ENCODE results near the gene GSDME. TPM values are rescaled to one million over a fixed set of nuclear protein-coding genes. Genes with fewer than 3 reads are reported as not detected.

Gene GSDME
- total and polyA plus RNA-seq, 4 donors = 3.2 to 4.0 (median 3.7) TPM

DNA sequence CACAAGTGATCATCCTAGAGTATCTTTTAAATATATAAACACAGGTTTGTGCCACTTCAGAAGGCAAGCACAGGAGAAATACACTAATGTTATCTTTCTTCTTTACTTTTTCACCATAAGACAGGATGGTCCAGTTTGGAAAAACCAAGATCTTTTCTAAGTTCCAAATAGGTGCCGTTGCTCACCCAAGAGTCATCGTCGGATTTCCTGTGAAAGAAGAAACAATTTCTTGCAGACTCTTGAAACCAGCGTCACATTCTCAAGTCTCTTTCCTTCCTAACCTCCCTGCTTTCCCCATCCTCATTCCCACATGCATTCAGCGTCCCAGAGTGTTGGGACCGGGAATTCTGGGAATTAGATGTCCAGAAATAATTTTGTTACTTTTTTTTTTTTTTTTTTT, 42.8 kb upstream of the GSDME start:
- H3K9ac ChIP-seq (ENCODE audit: low read depth in 1 of 2, low read length in 2 of 2) = no peak overlapping the region
- H3K36me3 ChIP-seq (ENCODE audit: control insufficient read depth in 4 of 4, insufficient read depth in 3 of 4, low read depth in 1 of 4, low read length in 3 of 4) = no peaks in the 10 kb centered on the region
- H3K27ac ChIP-seq (ENCODE audit: low read depth in 1 of 2, low read length in 2 of 2) = no peak overlapping the region
- no peak for DNase-seq (ENCODE audit: low spot score)
- TF ChIP-seq, protein P1, sequence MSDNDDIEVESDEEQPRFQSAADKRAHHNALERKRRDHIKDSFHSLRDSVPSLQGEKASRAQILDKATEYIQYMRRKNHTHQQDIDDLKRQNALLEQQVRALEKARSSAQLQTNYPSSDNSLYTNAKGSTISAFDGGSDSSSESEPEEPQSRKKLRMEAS (IDR thresholded peaks at IDR 0.05) = no peak
- TF ChIP-seq FOXA1 (IDR thresholded peaks at IDR 0.05) = no peak
- no peak for TF ChIP-seq HNF4G (IDR thresholded peaks at IDR 0.05)
- no peak for TF ChIP-seq GABPA (IDR thresholded peaks at IDR 0.05 in 1 of 2, conservative IDR thresholded peaks at IDR 0.05 in 1 of 2)
- TF ChIP-seq RAD21 (IDR thresholded peaks at IDR 0.05) = no peak
- no peak for TF ChIP-seq TAF1 (conservative IDR thresholded peaks at IDR 0.05)
- no peaks in the 10 kb centered on the region for H3K9me3 ChIP-seq (ENCODE audit: control insufficient read depth in 4 of 4, low read length in 3 of 4)
- H3K4me1 ChIP-seq (ENCODE audit: control insufficient read depth in 4 of 4, insufficient read depth in 4 of 4, low read length in 3 of 4) = no peaks in the 10 kb centered on the region
- H3K27me3 ChIP-seq (ENCODE audit: control insufficient read depth in 4 of 4, insufficient read depth in 4 of 4, low read length in 3 of 4) = no peaks in the 10 kb centered on the region
- no peak overlapping the region for H3K4me3 ChIP-seq (ENCODE audit: low read depth in 1 of 3, low read length in 3 of 3)
- WGBS = 91% methylated on average over 6 of the region's 6 CpGs

DNA sequence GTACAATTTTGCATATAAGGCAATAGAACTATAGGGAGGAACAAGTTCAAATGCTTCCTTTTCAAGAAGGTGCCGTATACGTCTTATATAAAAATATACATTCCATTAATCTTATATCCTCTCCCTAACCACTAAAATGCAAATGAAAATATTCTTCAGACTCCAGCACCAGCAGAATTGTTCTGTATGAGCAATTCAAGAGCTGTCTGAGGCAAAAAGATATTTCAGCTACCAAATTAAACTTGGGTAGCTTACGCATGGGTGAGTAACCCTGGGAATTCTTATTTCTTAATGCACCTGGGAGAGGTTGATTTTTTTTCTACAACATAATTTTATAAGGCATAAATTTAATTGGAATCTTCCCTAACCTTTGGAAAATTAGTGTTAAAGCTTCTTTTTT, 42.2 kb upstream of the GSDME start:
- WGBS = 93% methylated on average over 3 of the region's 3 CpGs
- Histone ChIP-seq H3K36me3 (ENCODE audit: control insufficient read depth in 4 of 4, insufficient read depth in 3 of 4, low read depth in 1 of 4, low read length in 3 of 4) (no peaks in the 10 kb centered on the region), H3K27me3 (ENCODE audit: control insufficient read depth in 4 of 4, insufficient read depth in 4 of 4, low read length in 3 of 4) (no peaks in the 10 kb centered on the region), H3K4me1 (ENCODE audit: control insufficient read depth in 4 of 4, insufficient read depth in 4 of 4, low read length in 3 of 4) (no peaks in the 10 kb centered on the region), H3K27ac (ENCODE audit: low read depth in 1 of 2, low read length in 2 of 2) (no peak overlapping the region), H3K9ac (ENCODE audit: low read depth in 1 of 2, low read length in 2 of 2) (no peak overlapping the region), H3K4me3 (ENCODE audit: low read depth in 1 of 3, low read length in 3 of 3) (no peak overlapping the region), H3K9me3 (ENCODE audit: control insufficient read depth in 4 of 4, low read length in 3 of 4) (no peaks in the 10 kb centered on the region)
- no peak for DNase-seq (ENCODE audit: low spot score)
- TF ChIP-seq, protein P2, sequence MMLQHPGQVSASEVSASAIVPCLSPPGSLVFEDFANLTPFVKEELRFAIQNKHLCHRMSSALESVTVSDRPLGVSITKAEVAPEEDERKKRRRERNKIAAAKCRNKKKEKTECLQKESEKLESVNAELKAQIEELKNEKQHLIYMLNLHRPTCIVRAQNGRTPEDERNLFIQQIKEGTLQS (IDR thresholded peaks at IDR 0.05) = no peak
- TF ChIP-seq RAD21 (IDR thresholded peaks at IDR 0.05) (no peak), JUND (IDR thresholded peaks at IDR 0.05) (no peak), FOXA2 (IDR thresholded peaks at IDR 0.05) (no peak), SP1 (IDR thresholded peaks at IDR 0.05) (no peak), FOXA1 (IDR thresholded peaks at IDR 0.05) (no peak), RXRA (IDR thresholded peaks at IDR 0.05) (no peak), GABPA (IDR thresholded peaks at IDR 0.05 in 1 of 2, conservative IDR thresholded peaks at IDR 0.05 in 1 of 2) (no peak), HNF4A (conservative IDR thresholded peaks at IDR 0.05) (no peak), HNF4G (IDR thresholded peaks at IDR 0.05) (no peak), YY1 (IDR thresholded peaks at IDR 0.05) (no peak), EGR1 (IDR thresholded peaks at IDR 0.05; ENCODE audit: low read depth in 2 of 2) (no peak), NR2F2 (IDR thresholded peaks at IDR 0.05) (no peak), TAF1 (conservative IDR thresholded peaks at IDR 0.05) (no peak)
- TF ChIP-seq, protein P3, sequence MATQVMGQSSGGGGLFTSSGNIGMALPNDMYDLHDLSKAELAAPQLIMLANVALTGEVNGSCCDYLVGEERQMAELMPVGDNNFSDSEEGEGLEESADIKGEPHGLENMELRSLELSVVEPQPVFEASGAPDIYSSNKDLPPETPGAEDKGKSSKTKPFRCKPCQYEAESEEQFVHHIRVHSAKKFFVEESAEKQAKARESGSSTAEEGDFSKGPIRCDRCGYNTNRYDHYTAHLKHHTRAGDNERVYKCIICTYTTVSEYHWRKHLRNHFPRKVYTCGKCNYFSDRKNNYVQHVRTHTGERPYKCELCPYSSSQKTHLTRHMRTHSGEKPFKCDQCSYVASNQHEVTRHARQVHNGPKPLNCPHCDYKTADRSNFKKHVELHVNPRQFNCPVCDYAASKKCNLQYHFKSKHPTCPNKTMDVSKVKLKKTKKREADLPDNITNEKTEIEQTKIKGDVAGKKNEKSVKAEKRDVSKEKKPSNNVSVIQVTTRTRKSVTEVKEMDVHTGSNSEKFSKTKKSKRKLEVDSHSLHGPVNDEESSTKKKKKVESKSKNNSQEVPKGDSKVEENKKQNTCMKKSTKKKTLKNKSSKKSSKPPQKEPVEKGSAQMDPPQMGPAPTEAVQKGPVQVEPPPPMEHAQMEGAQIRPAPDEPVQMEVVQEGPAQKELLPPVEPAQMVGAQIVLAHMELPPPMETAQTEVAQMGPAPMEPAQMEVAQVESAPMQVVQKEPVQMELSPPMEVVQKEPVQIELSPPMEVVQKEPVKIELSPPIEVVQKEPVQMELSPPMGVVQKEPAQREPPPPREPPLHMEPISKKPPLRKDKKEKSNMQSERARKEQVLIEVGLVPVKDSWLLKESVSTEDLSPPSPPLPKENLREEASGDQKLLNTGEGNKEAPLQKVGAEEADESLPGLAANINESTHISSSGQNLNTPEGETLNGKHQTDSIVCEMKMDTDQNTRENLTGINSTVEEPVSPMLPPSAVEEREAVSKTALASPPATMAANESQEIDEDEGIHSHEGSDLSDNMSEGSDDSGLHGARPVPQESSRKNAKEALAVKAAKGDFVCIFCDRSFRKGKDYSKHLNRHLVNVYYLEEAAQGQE (IDR thresholded peaks at IDR 0.05) = no peak
- TF ChIP-seq, protein P1 (IDR thresholded peaks at IDR 0.05) = no peak
- TF ChIP-seq, protein P4, sequence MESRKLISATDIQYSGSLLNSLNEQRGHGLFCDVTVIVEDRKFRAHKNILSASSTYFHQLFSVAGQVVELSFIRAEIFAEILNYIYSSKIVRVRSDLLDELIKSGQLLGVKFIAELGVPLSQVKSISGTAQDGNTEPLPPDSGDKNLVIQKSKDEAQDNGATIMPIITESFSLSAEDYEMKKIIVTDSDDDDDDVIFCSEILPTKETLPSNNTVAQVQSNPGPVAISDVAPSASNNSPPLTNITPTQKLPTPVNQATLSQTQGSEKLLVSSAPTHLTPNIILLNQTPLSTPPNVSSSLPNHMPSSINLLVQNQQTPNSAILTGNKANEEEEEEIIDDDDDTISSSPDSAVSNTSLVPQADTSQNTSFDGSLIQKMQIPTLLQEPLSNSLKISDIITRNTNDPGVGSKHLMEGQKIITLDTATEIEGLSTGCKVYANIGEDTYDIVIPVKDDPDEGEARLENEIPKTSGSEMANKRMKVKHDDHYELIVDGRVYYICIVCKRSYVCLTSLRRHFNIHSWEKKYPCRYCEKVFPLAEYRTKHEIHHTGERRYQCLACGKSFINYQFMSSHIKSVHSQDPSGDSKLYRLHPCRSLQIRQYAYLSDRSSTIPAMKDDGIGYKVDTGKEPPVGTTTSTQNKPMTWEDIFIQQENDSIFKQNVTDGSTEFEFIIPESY (IDR thresholded peaks at IDR 0.05) = no peak
- TF ChIP-seq, protein P5, sequence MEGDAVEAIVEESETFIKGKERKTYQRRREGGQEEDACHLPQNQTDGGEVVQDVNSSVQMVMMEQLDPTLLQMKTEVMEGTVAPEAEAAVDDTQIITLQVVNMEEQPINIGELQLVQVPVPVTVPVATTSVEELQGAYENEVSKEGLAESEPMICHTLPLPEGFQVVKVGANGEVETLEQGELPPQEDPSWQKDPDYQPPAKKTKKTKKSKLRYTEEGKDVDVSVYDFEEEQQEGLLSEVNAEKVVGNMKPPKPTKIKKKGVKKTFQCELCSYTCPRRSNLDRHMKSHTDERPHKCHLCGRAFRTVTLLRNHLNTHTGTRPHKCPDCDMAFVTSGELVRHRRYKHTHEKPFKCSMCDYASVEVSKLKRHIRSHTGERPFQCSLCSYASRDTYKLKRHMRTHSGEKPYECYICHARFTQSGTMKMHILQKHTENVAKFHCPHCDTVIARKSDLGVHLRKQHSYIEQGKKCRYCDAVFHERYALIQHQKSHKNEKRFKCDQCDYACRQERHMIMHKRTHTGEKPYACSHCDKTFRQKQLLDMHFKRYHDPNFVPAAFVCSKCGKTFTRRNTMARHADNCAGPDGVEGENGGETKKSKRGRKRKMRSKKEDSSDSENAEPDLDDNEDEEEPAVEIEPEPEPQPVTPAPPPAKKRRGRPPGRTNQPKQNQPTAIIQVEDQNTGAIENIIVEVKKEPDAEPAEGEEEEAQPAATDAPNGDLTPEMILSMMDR (IDR thresholded peaks at IDR 0.05; ENCODE audit: low read depth, low read length, missing input control) = no peak

All from liver (tissue), 9 donors.